A549 (cell line): ENCODE measurements around the gene SH3BGRL2. TPM values are rescaled to one million over a fixed set of nuclear protein-coding genes. Genes with fewer than 3 reads are reported as not detected.
"Not testable (repeated sequence)": the region's sequence is repeated elsewhere in the genome, so short reads cannot be mapped to it uniquely, and the experiment has no call there.

Source experiments
- ATAC-seq, 2 experiments: fragments of 200-7000 bp in 1 of 2; fragments of >200 bp in 1 of 2; cut with Nextera tagmentation in 1 of 2; cut with Tn5 transposase in 1 of 2; 3 replicates each; pipeline versions ENCODE4 v1.8.0 to v1.9.1; 2018 to 2020; ENCODE audit warnings: mild to moderate bottlenecking in 1 of 2, moderate library complexity in 1 of 2
- CTCF ChIA-PET: fragments of 300-600 bp; sonication (Branson Sonifier 250); formaldehyde crosslinking; extraction: SDS; loops from one replicate; lab custom pipeline; 2021; ENCODE audit warnings: antibody characterized with exemption, inconsistent platforms; lab: Yijun Ruan, JAX
- POLR2A ChIA-PET: fragments of 350-600 bp; formaldehyde crosslinking; extraction: SDS; loops from one replicate; lab custom pipeline; 2021; ENCODE audit warnings: antibody characterized with exemption, inconsistent platforms; lab: Yijun Ruan, JAX
- DNase-seq, 2 experiments: peaks; one replicate each; pipeline versions ENCODE4 v3.0.0 to v3.0.0-alpha.2; 2011 to 2016; ENCODE audit warnings: low read depth in 1 of 2, low spot score in 1 of 2
- FAIRE-seq: peaks from 2 replicates; lab custom pipeline; 2011; peaks lifted over from hg19 to GRCh38; lab: Jason Lieb, UNC
- H3K27ac ChIP-seq, 2 experiments: fragments of >200 bp; sonication (Bioruptor Twin); formaldehyde crosslinking; 3 replicates each; pipeline ENCODE4 v1.5.1; 2016 to 2017
- H3K4me1 ChIP-seq: fragments of >200 bp; sonication (Bioruptor Twin); formaldehyde crosslinking; 3 replicates; pipeline ENCODE4 v1.6.1; 2016
- H3K4me2 ChIP-seq: fragments of >200 bp; sonication (Bioruptor Twin); formaldehyde crosslinking; 3 replicates; pipeline ENCODE4 v1.6.1; 2016
- H3K4me3 ChIP-seq: fragments of >200 bp; sonication (Bioruptor Twin); formaldehyde crosslinking; 3 replicates; pipeline ENCODE4 v1.5.1; 2016
- H3K9me3 ChIP-seq: fragments of >200 bp; sonication (Bioruptor Twin); formaldehyde crosslinking; 3 replicates; pipeline ENCODE4 v1.6.1; 2016
- ATOH8 ChIP-seq: fragments of 250-450 bp; sonication (Bioruptor Pico); IDR thresholded peaks from 2 replicates; pipeline ENCODE4 v1.5.0; 2020; ENCODE audit warnings: low read depth, mild to moderate bottlenecking, moderate library complexity
- BHLHE40 ChIP-seq: IDR thresholded peaks from 2 replicates; pipeline ENCODE4 v1.6.1; 2012; ENCODE audit warnings: low read depth, low read length, inconsistent platforms
- CHD2 ChIP-seq: fragments of 150-350 bp; IDR thresholded peaks from 2 replicates; pipeline ENCODE4 v1.6.1; 2014; ENCODE audit warnings: low read length; ENCODE audit not compliant: partially characterized antibody
- CHD4 ChIP-seq: fragments of 200-600 bp; sonication (generic); IDR thresholded peaks from 2 replicates; pipeline ENCODE4 v1.6.1; 2016; ENCODE audit warnings: antibody characterized with exemption, mild to moderate bottlenecking, borderline replicate concordance
- E2F6 ChIP-seq: IDR thresholded peaks from 2 replicates; pipeline ENCODE4 v1.6.1; 2012; ENCODE audit warnings: low read depth, borderline replicate concordance
- EHMT2 ChIP-seq: fragments of 200-600 bp; sonication (generic); IDR thresholded peaks from 2 replicates; pipeline ENCODE4 v1.6.1; 2016; ENCODE audit warnings: antibody characterized with exemption, low read depth, mild to moderate bottlenecking, moderate library complexity
- EP300 ChIP-seq, 2 experiments: fragments of >200 bp; sonication (Bioruptor Twin); formaldehyde crosslinking; IDR thresholded peaks; 2 replicates in 1 of 2; 3 replicates in 1 of 2; pipeline ENCODE4 v1.6.1; 2016 to 2017
- ESRRA ChIP-seq: fragments of 150-350 bp; IDR thresholded peaks from 2 replicates; pipeline ENCODE4 v1.6.1; 2014; ENCODE audit warnings: mild to moderate bottlenecking, low read length, borderline replicate concordance
- FOSL2 ChIP-seq, 2 experiments: fragments of 450-650 bp in 1 of 2; fragments of >200 bp in 1 of 2; sonication (Bioruptor Twin) in 1 of 2; formaldehyde crosslinking; IDR thresholded peaks; 2 replicates each; pipeline versions ENCODE4 v1.5.0 to v1.6.1; 2016 to 2020; ENCODE audit warnings: mild to moderate bottlenecking in 1 of 2, moderate library complexity in 1 of 2
- GATA3 ChIP-seq: IDR thresholded peaks from 2 replicates; pipeline ENCODE4 v1.6.1; 2012; ENCODE audit warnings: borderline replicate concordance
- HDAC2 ChIP-seq: fragments of 200-600 bp; sonication (generic); IDR thresholded peaks from 2 replicates; pipeline ENCODE4 v1.6.1; 2016
- HES2 ChIP-seq: fragments of >200 bp; sonication (Bioruptor Twin); formaldehyde crosslinking; IDR thresholded peaks from 2 replicates; pipeline ENCODE4 v1.6.1; 2016
- HEYL ChIP-seq: fragments of 250-450 bp; sonication (Bioruptor Pico); IDR thresholded peaks from 2 replicates; pipeline ENCODE4 v1.8.0; 2021; ENCODE audit warnings: mild to moderate bottlenecking, moderate library complexity
- HOXA7 ChIP-seq: fragments of 250-450 bp; sonication (Bioruptor Pico); IDR thresholded peaks from 2 replicates; pipeline ENCODE4 v1.5.0; 2020; ENCODE audit warnings: mild to moderate bottlenecking, moderate library complexity
- KDM5A ChIP-seq: fragments of 200-600 bp; sonication (generic); IDR thresholded peaks from 2 replicates; pipeline ENCODE4 v1.6.1; 2016; ENCODE audit warnings: antibody characterized with exemption, mild to moderate bottlenecking
- MAX ChIP-seq: IDR thresholded peaks from 2 replicates; pipeline ENCODE4 v1.6.1; 2012
- MAZ ChIP-seq: fragments of 150-350 bp; IDR thresholded peaks from 2 replicates; pipeline ENCODE4 v1.6.1; 2014; ENCODE audit warnings: antibody characterized with exemption, low read depth, low read length, borderline replicate concordance
- MYC ChIP-seq: IDR thresholded peaks from 2 replicates; pipeline ENCODE4 v1.6.1; 2012; ENCODE audit warnings: mild to moderate bottlenecking, inconsistent platforms, low read length, improper control_type of control experiment, borderline replicate concordance
- NFE2L2 ChIP-seq: fragments of 150-350 bp; conservative IDR thresholded peaks from 2 replicates; pipeline ENCODE4 v1.6.1; 2014; ENCODE audit warnings: low read length
- NPAS2 ChIP-seq: fragments of 250-450 bp; sonication (Bioruptor Pico); IDR thresholded peaks from 2 replicates; pipeline ENCODE4 v1.8.0; 2022; ENCODE audit warnings: mild to moderate bottlenecking, moderate library complexity, borderline replicate concordance
- RAD21 ChIP-seq, 2 experiments: fragments of >200 bp in 1 of 2; sonication (Bioruptor Twin) in 1 of 2; formaldehyde crosslinking in 1 of 2; IDR thresholded peaks in 1 of 2; conservative IDR thresholded peaks in 1 of 2; 2 replicates in 1 of 2; 3 replicates in 1 of 2; pipeline ENCODE4 v1.6.1; 2012 to 2018; ENCODE audit warnings: inconsistent platforms in 1 of 2
- RCOR1 ChIP-seq: fragments of 150-350 bp; IDR thresholded peaks from 2 replicates; pipeline ENCODE4 v1.6.1; 2014; ENCODE audit warnings: antibody characterized with exemption, low read length, low read depth
- RNF2 ChIP-seq: fragments of 200-600 bp; sonication (generic); IDR thresholded peaks from 2 replicates; pipeline ENCODE4 v1.6.1; 2016; ENCODE audit warnings: low read depth, mild to moderate bottlenecking, antibody characterized with exemption, moderate library complexity, borderline replicate concordance
- SMC3 ChIP-seq: fragments of >200 bp; sonication (Bioruptor Twin); formaldehyde crosslinking; IDR thresholded peaks from 3 replicates; pipeline ENCODE4 v1.6.1; 2018; ENCODE audit warnings: inconsistent platforms
- TFCP2L1 ChIP-seq: fragments of 250-450 bp; sonication (Bioruptor Pico); IDR thresholded peaks from 2 replicates; pipeline ENCODE4 v1.5.0; 2021; ENCODE audit warnings: mild to moderate bottlenecking
- ZC3H11A ChIP-seq: fragments of 450-650 bp; IDR thresholded peaks from 2 replicates; pipeline ENCODE4 v1.6.1; 2014; ENCODE audit warnings: antibody characterized with exemption, mild to moderate bottlenecking
- ZFP36 ChIP-seq: fragments of 450-650 bp; IDR thresholded peaks from 2 replicates; pipeline ENCODE4 v1.6.1; 2014; ENCODE audit warnings: borderline replicate concordance; ENCODE audit not compliant: partially characterized antibody
- ZSCAN20 ChIP-seq: fragments of 250-450 bp; sonication (Bioruptor Pico); IDR thresholded peaks from 2 replicates; pipeline ENCODE4 v1.8.0; 2022; ENCODE audit warnings: mild to moderate bottlenecking, moderate library complexity
- WGBS: methylation state at CpG from one replicate; pipeline ENCODE4 v1.1.6; 2017; ENCODE audit errors: missing lambda C conversion rate; 5-methylcytosine and 5-hydroxymethylcytosine counted together
- polyA plus RNA-seq, 4 experiments: library from polyadenylated mRNA; depleted of rRNA in 3 of 4; stranded (reverse); fragments of >200 nt; fragmentation: RNase III in 1 of 4; extraction: RNeasy Plus Mini Kit Qiagen cat#74134 plus additional on column Dnase treatment in 1 of 4; gene quantifications; 2 replicates in 3 of 4; 3 replicates in 1 of 4; pipeline ENCODE4 v1.2.3, GENCODE V29; 2011 to 2017

The SH3BGRL2 gene
- polyA plus RNA-seq, 2 of the 4 experiments (the other 2 are of a cell fraction), result 0.48 to 1.9 TPM

DNA sequence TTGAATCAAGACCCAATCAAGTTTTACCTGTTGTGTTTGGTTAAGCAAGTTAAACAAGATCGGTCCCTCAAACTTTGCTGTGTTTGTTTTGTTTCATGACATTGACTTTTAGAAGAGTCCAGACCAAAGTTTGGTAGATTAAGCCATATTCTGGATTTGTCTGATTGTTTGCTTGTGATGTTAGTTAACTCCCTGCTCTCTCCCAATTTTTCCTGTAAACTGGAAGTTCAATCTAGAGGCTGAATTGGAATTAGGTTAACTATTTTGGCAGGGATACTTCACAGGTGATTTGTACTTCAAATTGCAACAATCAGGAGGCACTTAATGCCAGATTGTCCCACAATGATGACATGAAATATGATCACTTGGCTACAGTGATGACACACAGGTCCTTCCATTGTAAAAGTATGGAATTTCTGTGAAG, 13.6 kb upstream of the SH3BGRL2 start (continued):
- TF ChIP-seq ZC3H11A, result no peak
- no peak for TF ChIP-seq HOXA7
- TF ChIP-seq NFE2L2, result no peak
- no peak for TF ChIP-seq ZFP36
- TF ChIP-seq MAZ, result no peak
- TF ChIP-seq NPAS2 (CRISPR knock-in tag), result no peak
- TF ChIP-seq EHMT2, result no peak
- no peak for TF ChIP-seq RNF2
- TF ChIP-seq E2F6, result no peak
- TF ChIP-seq, all 56 proteins: peak for 0

DNA sequence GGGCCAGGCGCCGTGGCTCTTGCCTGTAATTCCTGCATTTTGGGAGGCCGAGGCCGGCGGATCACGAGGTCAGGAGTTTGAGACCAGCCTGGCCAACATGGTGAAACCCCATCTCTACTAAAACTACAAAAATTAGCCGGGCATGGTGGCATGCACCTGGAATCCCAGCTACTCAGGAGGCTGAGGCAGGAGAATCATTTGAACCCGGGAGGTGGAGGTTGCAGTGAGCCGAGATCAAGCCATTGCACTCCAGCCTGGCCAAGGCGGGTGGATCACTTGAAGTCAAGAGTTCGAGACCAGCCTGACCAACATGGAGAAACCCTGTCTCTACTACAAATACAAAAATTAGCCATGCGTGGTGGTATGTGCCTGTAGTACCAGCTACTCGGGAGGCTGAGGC, 12.7 kb upstream of the SH3BGRL2 start:
- H3K4me1 ChIP-seq, POLR2A ChIA-PET, DNase-seq, ATAC-seq, H3K4me2 ChIP-seq, H3K4me3 ChIP-seq, H3K27ac ChIP-seq, CTCF ChIA-PET, FAIRE-seq, H3K9me3 ChIP-seq: not testable (repeated sequence)
- WGBS, result 73% methylated on average over 13 of the region's 13 CpGs

GRCh38 chr6:79621579-79621978, 9.6 kb upstream of the SH3BGRL2 start:
- TF ChIP-seq EP300 (IDR thresholded peaks at IDR 0.05) (no peak), KDM5A (no peak), CHD4 (no peak), MYC (no peak), HDAC2 (no peak), TFCP2L1 (CRISPR knock-in tag) (no peak), ESRRA (no peak), FOSL2 (IDR thresholded peaks at IDR 0.05) (no peak), FOSL2 (CRISPR knock-in tag; IDR thresholded peaks at IDR 0.05) (no peak), MAZ (no peak), ZFP36 (no peak)
- WGBS, result 77% methylated on average over 2 of the region's 2 CpGs
- Histone ChIP-seq H3K27ac (no peak overlapping the region), H3K4me2 (no peak overlapping the region), H3K4me1 (no peaks in the 10 kb centered on the region), H3K9me3 (no peaks in the 10 kb centered on the region), H3K4me3 (no peak overlapping the region)
- ChIA-PET POLR2A (no interaction called here), CTCF (no interaction called here)
- ATAC-seq (no peak), FAIRE-seq (no peak), DNase-seq (no peak)

DNA sequence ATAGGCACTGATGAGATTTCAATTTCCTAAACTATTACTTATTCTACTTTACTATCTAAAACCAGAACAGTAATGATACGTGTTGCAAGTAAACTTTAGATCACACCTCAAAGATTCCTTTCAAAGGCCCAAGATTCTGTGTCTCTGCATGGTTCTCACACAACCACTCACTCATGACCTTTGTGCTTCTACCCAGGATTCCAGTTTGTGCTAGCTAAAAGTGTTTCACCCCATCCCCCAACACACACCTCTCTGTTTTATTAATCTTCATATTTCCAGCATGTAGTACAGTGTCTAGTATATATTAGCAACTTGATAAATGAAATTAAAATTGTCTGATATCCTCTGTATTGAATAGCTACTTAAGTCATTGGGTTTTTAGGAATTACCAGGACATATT, 8.8 kb upstream of the SH3BGRL2 start:
- Histone ChIP-seq H3K4me1 (no peaks in the 10 kb centered on the region), H3K9me3 (no peaks in the 10 kb centered on the region), H3K27ac (no peak overlapping the region), H3K4me3 (no peak overlapping the region), H3K4me2 (no peak overlapping the region)
- ATAC-seq, result no peak
- FAIRE-seq, result no peak
- 71% methylated on average over 1 of the region's 1 CpG for WGBS
- TF ChIP-seq MAX, result no peak
- TF ChIP-seq ESRRA, result no peak
- no peak for TF ChIP-seq SMC3
- TF ChIP-seq BHLHE40, result no peak
- TF ChIP-seq EHMT2, result no peak
- TF ChIP-seq RCOR1, result no peak
- TF ChIP-seq RAD21 (conservative IDR thresholded peaks at IDR 0.05 in 1 of 2, IDR thresholded peaks at IDR 0.05 in 1 of 2), result no peak
- TF ChIP-seq CHD2, result no peak
- TF ChIP-seq ATOH8 (CRISPR knock-in tag), result no peak
- no peak for TF ChIP-seq MAZ
- no peak for TF ChIP-seq ZSCAN20 (CRISPR knock-in tag)
- no peak for TF ChIP-seq HES2
- TF ChIP-seq HDAC2, result no peak
- no peak for TF ChIP-seq HEYL
- no peak for TF ChIP-seq GATA3
- no peak for TF ChIP-seq TFCP2L1 (CRISPR knock-in tag)
- ChIA-PET CTCF (no interaction called here), POLR2A (no interaction called here)
- no peak for DNase-seq
